GM21723 (cell line): ENCODE results near the gene BCL11A.
A peak's percentile ranks its signal among the peaks of the same experiment; 100 is the strongest.

Source experiments
- ATAC-seq: cut with Tn5 transposase; IDR thresholded peaks from one replicate; pipeline ENCODE4 v1.9.1; 2021; ENCODE audit warnings: mild to moderate bottlenecking, moderate library complexity; ENCODE audit not compliant: unreplicated experiment

BCL11A gene

GRCh38 chr2:60529136-60529784 is 24.2 kb downstream of the BCL11A start:
- ATAC-seq, result no peak

- no peak for ATAC-seq
Measured at GRCh38 chr2:60528281-60529020, 25.0 kb downstream of the BCL11A start.

GRCh38 chr2:60527762-60528161 is 25.7 kb downstream of the BCL11A start:
- no peak for ATAC-seq

- no peak for ATAC-seq
Measured at GRCh38 chr2:60526623-60527022, 26.8 kb downstream of the BCL11A start.

GRCh38 chr2:60525899-60526298 is 27.6 kb downstream of the BCL11A start:
- peak; percentile 40 for ATAC-seq

- ATAC-seq, result no peak
Measured at GRCh38 chr2:60524874-60525273, 28.6 kb downstream of the BCL11A start.

GRCh38 chr2:60523963-60524362 is 29.5 kb downstream of the BCL11A start:
- no peak for ATAC-seq

GRCh38 chr2:60522462-60522861 is 31.0 kb downstream of the BCL11A start:
- no peak for ATAC-seq

- peak; percentile 36 for ATAC-seq
Measured at GRCh38 chr2:60521626-60522025, 31.8 kb downstream of the BCL11A start.

GRCh38 chr2:60520917-60521539 is 32.4 kb downstream of the BCL11A start:
- no peak for ATAC-seq

GRCh38 chr2:60520151-60520876 is 33.1 kb downstream of the BCL11A start:
- no peak for ATAC-seq

- no peak for ATAC-seq
Measured at GRCh38 chr2:60519231-60519863, 34.1 kb downstream of the BCL11A start.

GRCh38 chr2:60518567-60518966 is 34.9 kb downstream of the BCL11A start:
- ATAC-seq, result no peak

GRCh38 chr2:60517446-60517845 is 36.0 kb downstream of the BCL11A start:
- ATAC-seq, result no peak

GRCh38 chr2:60516826-60517225 is 36.6 kb downstream of the BCL11A start:
- ATAC-seq, result no peak

- no peak for ATAC-seq
Measured at GRCh38 chr2:60516383-60516811, 37.1 kb downstream of the BCL11A start.

GRCh38 chr2:60515721-60516226 is 37.7 kb downstream of the BCL11A start:
- ATAC-seq, result peak; percentile 87

- ATAC-seq, result no peak
Measured at GRCh38 chr2:60513996-60514395, 39.5 kb downstream of the BCL11A start.

- ATAC-seq, result no peak
Measured at GRCh38 chr2:60513191-60513590, 40.3 kb downstream of the BCL11A start.

GRCh38 chr2:60512641-60513040 is 40.8 kb downstream of the BCL11A start:
- ATAC-seq, result no peak
